HG03095 (cell line): Measurements from ENCODE around the gene KCNK10.

Experiments used
- ATAC-seq: cut with Tn5 transposase; IDR thresholded peaks from one replicate; pipeline ENCODE4 v1.9.1; 2021; ENCODE audit warnings: moderate library complexity; ENCODE audit not compliant: unreplicated experiment

KCNK10 gene

GRCh38 chr14:88323086-88323522 is at the start of gene KCNK10:
Gene KCNK10, minus strand, starts transcription at chr14:88323269. Its CDS starts 471 bp downstream, at chr14:88322798.
- peak; percentile 16 for ATAC-seq

DNA sequence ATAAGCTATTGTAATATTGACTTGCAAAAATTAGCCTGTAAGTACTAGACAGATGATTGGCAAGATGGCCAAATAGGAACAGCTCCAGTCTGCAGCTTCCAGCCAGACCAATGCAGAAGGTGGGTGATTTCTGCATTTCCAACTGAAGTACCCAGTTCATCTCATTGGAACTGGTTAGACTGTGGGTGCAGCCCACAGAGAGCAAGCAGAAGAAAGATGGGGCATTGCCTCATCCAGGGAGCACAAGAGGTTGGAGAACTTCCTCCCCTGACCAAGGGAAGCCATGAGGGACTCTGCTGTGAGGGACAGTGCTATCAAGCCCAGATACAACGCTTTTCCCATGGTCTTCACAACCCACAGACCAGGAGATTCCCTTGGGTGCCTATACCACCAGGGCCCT is 46.4 kb upstream of the KCNK10 start:
- ATAC-seq = no peak

DNA sequence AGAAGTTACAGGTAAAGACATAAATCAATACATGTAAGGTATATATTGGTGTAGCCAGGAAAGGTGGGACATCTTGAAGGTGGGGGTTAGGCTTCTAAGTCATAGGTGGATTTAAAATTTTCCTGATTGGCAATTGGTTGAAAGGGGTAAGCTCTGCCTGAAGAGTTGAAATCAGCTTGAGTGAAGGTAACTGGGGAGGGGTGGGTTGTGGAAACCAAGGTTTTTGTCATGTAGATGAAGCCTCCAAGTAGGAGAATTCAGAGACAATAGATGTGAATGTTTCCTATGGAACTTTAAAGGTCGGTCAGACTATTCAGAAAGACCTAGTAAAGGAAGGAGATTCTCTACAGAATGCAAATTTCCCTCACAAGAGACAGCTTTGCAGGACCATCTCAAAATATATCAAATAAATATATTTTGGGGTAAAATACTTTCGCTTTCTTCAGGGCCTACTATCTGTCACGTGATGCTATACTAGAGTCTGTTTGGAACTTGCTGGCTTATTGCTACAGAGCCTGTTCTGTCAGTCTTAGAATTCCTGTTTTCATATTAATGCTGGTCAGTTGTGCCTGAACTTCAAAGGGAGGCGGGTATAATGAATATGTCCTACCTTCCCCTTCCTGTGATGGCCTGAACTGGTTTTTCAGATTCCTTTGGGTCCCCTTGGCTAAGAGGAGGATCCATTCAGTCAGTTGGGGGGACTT is 41.8 kb upstream of the KCNK10 start:
- no peak for ATAC-seq

GRCh38 chr14:88363644-88364043 is 40.6 kb upstream of the KCNK10 start:
- ATAC-seq = no peak

DNA sequence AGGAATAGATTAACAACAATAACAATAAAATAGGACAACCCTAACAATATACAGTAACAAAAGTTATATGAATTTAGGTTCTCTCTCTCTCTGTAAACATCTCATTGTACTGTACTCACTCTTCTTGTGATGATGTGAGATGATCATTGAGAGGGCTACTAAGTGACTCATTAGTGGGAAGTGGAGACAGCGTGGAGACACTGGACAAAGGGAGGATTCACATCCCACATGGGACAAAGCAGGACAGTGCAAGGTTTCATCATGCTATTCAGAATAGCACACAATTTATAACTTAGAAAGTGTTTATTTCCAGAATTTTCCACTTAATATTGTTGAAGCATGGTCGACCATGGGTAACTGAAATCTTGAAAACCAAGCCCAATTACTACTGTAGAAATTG is 36.4 kb upstream of the KCNK10 start:
- no peak for ATAC-seq

- no peak for ATAC-seq
Observed at GRCh38 chr14:88354358-88354757, 31.3 kb upstream of the KCNK10 start.

DNA sequence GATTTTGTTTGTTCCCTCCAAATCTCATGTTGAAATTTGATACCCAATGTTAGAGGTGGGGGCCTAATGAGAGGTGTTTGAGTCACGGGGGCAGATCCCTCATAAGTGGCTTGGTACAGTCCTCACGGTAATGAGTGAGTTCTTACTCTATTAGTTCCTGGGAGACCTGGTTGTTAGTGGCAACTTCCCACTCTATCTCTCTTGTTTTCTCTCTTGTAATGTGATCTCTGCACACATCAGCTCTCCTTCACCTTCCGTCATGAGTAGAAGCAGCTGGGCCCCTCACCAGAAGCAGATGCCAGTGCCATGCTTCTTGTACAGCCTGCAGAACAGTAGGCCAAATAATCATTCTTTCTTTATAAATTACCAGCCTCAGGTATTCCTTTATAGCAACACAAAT is 29.6 kb upstream of the KCNK10 start:
- no peak for ATAC-seq

GRCh38 chr14:88351966-88352691 is 29.1 kb upstream of the KCNK10 start:
- ATAC-seq = no peak

GRCh38 chr14:88348546-88348945 is 25.5 kb upstream of the KCNK10 start:
- no peak for ATAC-seq

- ATAC-seq = no peak
Observed at GRCh38 chr14:88346048-88346639, 23.1 kb upstream of the KCNK10 start.

DNA sequence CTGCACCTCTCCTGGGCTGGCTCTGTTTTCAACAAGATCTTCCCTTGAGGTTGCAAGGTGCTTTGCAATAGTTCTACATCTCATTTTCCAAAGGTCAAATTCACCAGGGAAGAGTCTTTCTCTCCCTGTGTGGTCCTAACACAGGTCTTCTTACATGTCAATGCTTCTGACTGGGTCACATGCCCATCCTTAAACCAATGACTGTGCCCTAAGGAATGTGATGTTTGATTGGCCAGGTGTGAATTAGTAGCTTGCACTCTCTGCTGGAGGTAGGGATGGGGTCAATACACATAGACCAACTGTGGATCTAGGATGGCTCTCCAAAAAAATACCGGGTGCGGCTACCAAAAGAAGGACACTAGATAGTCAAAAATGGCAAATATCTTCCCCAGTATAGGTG is 19.9 kb upstream of the KCNK10 start:
- no peak for ATAC-seq

DNA sequence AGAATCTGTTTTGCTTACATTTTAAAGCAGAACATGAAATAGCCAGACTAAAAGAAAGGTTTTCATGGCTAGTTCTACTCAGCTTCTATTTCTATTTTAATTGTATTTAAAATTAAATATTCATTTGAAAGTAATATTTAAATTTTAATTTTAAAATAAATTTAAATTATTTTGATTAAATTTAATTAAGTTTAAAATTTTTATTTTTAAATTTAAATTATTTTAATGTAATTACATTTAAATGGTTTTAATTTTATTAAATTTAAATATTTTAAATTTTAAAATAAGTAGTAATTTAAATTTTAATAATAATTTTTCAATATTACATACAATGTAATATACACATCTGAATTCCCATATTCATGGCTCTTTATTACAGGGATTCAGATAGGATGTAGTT is 17.3 kb upstream of the KCNK10 start:
- ATAC-seq = no peak

- ATAC-seq = no peak
Observed at GRCh38 chr14:88333036-88333435, 10.0 kb upstream of the KCNK10 start.

DNA sequence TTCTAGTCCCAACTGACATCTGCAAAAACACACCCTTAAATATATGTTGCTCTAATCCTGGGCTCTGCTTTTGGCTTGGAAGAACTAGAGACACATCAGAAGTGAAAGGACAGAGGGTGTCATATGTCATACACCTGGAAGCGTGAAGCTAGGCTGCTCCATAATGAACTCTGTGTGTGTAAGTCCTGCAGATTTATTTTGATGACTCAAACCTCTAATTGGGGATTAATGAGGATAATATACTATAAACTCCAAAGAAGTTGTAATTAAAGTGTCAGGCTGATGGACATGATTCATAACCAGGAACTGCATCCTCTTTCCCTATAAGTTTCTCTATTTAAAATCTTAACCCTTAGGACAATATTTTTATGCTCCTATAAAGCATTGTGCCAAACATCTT is 4.4 kb upstream of the KCNK10 start:
- ATAC-seq = no peak

- no peak for ATAC-seq
Observed at GRCh38 chr14:88326352-88327103, 3.5 kb upstream of the KCNK10 start.

DNA sequence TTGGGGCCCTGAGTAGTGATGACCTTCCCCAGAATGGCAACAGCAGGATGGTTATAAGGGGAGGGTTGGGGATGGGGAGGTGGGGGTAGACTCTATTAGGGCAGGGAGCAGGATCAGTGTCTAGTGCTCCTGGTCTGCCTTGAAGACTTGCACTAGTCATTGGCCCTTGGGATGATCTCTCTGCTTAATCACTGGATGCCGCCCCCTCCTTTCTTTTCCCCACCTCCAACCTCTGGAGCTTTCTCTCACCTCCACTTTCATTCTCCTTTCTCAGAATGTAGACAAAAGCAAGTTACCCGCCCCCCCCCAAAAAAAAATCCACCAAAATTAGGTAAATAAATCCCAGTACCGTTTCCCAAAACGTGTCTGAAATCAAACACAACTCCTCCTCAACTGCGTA is 2.8 kb upstream of the KCNK10 start:
- ATAC-seq = no peak

DNA sequence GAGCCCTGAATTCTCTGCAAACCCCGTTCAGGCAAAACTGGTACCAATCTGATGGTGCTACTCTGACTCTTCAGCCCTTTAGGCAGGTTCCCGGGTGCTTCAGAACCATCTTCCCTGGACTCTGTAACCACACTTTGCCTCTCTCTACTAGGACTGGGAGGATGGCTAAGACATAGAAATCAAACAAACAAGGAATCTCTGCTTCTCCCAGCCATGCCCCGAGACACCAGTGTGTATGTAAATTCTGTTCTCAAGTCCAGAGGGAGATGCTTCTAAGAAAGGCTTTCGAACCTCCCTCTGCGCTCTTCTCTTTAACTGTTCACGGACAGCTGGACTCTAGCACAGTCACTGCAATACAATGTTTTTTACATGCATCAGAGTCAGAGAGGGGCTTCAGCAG is 1.9 kb upstream of the KCNK10 start:
- ATAC-seq = no peak

- ATAC-seq = no peak
Observed at GRCh38 chr14:88324491-88324890, 1.4 kb upstream of the KCNK10 start.

DNA sequence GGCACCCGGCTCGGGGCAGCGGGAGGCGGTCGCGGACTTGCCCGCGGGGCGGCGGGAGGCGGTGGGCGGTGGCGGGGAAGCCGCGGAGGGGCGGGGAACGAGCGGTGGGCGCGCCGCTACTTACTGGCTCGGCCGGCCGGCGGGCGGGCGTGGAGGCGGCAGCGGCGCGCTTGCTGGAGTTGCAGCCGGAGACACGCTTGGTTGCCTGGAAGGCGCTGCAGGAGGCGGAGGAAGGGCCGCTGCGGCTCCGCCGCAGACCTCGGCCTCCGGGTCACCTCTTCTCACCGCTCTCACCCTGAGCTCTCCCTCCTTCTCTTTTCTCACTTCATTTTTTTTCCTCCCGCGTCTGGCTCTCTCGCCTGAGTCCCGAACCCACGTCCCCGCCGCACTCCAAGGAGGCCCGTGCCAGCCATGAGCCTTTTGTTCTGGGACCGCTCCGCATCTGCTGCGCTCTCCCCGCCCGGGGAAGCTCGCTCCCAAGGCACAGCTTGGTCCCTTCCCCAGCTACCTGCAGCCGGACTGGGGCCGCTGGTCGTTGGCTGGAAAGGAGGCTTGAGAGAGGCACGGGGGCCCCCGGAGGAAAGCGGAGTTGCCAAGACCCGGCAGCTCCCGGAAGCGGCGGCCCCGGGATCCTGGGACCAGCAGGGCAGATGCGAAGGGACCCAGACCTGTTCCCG is 592 bp upstream of the KCNK10 start:
- ATAC-seq = peak; percentile 92

GRCh38 chr14:88322504-88323085 is 474 bp downstream of the KCNK10 start:
- ATAC-seq = no peak
